NCI-H1930 (cell line): ENCODE measurements around the gene CCDC32.
"Not testable (repeated sequence)": the region's sequence is repeated elsewhere in the genome, so short reads cannot be mapped to it uniquely, and the experiment has no call there.

Experiments
- DNase-seq, 2 experiments: peaks; one replicate each; lab custom pipeline; 2025; lab: John Stamatoyannopoulos, UW

Gene CCDC32, protein sequence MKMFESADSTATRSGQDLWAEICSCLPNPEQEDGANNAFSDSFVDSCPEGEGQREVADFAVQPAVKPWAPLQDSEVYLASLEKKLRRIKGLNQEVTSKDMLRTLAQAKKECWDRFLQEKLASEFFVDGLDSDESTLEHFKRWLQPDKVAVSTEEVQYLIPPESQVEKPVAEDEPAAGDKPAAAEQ

DNA sequence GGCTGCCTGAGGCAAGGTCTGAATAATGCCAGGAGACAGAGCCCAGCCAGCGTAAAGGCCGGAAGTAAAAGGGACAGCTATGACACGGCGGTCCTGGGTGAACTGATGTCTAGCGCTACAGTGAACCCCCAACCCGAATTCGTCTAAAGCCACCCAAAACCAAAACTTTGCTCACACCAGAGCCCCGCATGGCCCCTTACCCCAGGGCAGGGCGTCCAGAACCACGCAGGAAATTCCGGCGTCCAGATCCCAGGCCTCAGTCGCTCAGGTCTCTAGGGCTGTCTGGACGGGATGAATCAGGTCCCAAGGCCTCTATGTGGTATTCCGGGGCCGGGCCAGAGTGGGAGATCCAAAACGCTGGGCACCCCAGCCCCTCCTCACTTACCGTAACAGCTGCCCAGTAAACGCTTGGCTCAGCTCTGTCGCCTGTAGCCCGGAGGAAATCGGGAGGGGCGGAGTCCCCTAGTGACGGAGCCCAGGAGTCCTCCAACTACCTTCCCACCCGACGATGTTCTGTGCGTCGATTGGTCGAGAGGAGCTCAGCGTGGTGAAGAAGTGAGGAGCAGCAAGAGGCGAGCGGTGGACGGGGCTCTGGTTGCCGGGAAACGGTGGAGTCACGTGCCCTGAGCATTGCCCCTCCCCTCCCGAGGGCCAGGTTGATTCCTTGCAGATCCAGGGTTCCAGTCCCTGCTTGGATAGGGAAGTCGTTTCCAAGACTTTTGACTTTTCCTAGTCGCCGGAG lies at the start of gene CCDC32:
CCDC32 (minus strand) TSS at position 452 of the 742 bp plus-strand sequence. CDS start 2,027 bp downstream, outside the sequence.
- peak; percentile 90 for DNase-seq

DNA sequence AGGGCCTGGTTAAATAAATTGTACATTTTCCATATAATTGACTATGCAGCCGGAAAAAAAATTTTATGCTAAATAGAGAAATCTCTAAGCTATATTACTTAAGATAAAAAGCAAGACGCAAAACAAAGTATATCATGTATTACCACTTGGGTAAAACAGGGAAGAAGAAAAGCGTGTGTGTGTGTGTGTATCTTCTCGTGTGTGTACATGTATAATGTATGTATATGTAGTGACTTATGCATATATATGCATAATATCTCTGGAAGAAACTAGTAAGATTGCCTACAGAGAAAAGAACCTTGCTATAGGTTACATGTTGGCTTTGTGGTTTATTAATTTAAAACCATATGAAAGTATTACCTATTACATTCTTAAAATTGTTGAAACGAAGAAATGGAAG lies 48.2 kb upstream of the CCDC32 start:
- DNase-seq: no peak

DNA sequence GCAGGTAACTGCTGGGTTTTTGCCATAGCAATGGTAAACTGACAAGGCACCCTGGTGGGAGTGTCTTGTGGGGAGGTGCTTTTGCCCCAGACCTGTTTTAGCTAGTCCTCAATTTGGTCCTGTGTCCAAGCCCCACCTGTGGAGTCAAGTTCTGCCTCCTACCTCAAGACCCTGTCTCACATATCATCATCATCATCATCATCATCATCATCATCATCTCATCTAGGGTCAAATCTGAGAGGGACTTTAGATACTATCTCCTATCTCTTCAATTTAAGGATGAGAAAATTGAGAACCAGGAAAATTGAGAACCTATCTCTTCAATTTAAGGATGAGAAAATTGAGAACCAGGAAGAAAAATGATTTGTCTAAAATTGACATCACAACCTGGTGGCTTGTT lies 39.1 kb upstream of the CCDC32 start:
- DNase-seq: no peak

DNA sequence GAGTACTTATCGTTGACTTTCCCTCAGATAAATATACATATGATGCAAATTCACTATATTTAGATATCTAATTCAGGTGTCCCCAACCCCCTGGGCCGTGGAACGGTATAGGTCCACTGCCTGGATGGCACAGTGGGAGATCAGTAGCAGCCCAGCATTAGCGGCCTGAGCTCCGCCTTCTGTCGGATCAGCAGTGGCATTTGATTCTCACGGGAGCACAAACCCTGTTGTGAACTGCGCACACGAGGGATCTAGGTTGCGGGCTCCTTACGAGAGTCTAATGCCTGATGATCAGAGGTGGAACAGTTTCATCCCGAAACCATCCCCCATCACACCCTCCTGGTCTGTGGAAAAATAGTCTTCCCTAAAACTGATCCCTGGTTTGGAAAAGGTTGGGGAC lies 36.1 kb upstream of the CCDC32 start:
- no peak for DNase-seq

DNA sequence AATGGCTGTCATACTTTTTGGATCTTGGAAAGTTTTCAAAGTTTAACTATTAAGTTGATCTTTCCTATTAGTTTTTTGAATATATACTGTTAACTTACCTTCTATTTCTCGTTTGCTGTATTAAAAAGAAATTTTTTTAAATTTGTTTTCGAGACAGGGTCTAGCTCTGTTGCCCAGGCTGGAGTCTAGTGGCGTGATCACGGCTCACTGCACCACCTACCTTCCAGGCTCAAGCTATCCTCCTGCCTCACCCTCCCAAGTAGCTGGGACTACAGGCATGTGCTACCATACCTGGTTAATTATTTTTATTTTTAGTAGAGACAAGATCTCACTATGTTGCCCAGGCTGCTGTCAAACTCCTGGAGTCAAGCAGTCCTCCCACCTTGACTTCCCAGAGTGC lies 33.8 kb upstream of the CCDC32 start:
- no peak for DNase-seq

DNA sequence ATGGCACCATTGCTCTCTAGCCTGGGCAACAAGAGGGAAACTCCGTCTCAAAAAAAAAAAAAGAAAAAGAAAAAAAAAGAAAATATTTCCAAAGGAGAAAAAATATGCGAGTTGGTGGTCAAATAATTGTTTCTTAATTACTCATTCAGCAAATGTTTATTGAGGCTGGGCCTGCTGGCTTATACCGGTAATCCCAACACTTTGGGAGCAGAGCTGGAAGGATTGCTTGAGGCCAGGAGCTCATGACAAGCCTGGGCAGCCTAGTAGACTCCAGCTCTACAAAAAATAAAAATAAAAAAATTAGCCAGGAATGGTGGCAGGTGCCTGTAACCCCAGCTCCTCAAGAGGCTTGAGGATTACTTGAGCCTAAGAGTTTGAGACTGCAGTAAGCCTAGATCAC lies 33.3 kb upstream of the CCDC32 start:
- DNase-seq: no peak

DNA sequence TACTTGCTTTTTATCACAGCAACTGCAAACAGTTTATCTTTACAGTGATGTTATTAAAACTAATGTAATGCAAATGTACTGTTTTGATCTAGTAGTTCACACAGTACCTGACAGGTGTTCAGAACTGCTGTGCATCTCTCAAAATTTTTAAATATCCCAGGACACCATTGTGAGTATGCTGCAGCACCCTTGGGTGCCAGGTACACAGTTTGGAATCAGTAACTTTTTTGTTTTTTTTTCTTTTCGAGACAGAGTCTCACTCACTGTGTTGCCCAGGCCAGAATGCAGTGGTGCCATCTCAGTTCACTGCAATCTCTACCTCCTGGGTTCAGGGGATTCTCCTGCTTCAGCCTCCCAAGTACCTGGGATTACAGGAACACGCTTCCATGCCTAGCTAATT lies 32.2 kb upstream of the CCDC32 start:
- no peak for DNase-seq

DNA sequence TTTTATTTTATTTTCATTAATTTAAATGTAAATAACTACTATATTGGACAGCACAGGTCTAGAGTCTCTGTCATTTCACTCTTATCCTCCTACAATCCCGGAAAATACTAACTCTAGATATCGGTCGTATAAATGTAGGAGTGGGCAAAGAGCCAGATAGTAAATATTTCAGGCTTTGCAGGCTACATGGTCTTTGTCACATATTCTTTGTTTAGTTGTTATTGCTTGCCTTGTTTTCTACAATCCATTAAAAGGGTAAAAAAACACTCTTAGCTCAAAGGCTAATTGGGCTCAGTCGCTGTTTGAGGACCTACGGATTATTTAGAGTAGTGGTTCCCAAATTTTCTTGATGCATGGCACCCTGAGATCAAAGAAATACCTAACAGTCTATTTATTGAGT lies 30.9 kb upstream of the CCDC32 start:
- DNase-seq: no peak

DNA sequence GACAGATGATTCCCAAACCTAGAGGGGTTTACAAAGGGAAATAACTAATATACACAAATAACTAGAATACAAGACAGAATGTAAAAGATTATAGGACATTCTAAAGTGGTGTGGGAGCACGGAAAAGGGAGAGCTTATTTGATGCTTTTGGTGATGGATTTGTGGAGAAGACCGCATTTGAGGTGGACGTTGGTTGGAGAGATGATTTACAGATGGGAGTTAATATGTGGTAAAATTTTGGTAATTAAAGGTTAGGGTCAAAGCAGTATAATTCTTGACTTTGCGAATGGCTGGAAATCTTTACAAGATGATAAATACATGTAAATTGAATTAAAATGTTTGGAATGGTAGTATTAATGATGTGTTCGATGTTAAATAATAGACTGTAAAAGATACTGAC lies 30.4 kb upstream of the CCDC32 start:
- DNase-seq: no peak

DNA sequence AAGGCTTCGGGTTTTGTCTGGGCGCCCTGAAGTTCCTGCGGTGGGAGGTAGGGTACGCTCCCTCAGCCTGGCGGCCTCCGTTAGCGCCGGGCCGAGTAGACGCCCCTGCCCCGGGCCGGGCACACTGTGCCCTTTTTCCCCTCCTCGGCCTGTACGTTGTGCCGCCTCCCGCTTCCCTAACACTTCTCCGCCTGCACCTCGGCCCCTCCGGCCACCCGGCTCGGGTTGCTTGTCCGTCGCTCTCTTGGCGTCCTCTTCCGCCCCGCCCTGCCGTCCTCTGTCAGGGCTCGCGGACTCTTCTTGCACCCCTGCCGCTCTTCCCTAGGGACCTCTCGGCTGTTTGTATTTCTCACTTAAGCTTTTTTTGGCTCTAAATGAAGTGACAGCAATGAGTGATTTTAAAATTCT lies 29.6 kb upstream of the CCDC32 start:
- DNase-seq: peak in 1 of 2 experiments; percentile 38

DNA sequence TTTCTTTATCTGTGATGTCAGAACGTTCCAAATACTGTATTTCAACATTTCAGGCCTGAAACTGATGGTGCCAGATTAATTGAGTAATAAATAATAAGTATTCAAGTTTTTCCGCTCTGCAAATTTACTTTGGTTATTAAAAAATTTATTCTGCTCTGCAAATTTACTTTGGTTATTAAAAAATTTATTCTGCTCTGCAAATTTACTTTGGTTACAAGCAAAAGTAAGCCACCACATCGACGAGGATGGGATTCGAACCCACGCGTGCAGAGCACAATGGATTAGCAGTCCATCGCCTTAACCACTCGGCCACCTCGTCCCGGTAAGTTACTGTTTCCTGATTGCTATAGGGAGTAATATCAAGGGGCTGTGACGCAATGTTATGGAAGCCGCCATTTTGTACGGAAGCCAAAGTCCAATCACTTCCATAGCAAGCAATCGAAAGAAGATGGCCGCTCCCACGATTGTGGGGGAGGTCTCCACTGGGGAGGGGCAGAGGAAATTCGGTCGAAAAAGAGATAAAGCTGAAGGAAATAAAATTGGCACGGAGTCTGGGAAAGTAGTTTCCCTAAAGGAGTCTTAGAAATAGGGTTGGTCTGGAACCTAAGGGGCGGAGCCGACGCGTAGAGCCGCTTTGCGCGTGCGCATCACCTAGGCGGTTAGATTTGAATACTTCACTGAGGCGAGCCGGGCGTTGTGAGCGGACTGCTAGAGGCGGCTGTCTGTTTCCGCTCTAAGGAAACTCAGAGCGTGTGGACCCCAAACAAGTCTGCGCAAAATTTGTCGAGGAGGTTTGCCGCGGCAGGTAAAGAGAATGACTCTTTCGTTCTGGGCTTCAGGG lies 29.0 kb upstream of the CCDC32 start, which contains the start of gene KNL1:
KNL1 (plus strand) TSS at position 662 of the 841 bp plus-strand sequence. CDS start 8,683 bp downstream, outside the sequence.
- peak; percentile 85 to 87 for DNase-seq

DNA sequence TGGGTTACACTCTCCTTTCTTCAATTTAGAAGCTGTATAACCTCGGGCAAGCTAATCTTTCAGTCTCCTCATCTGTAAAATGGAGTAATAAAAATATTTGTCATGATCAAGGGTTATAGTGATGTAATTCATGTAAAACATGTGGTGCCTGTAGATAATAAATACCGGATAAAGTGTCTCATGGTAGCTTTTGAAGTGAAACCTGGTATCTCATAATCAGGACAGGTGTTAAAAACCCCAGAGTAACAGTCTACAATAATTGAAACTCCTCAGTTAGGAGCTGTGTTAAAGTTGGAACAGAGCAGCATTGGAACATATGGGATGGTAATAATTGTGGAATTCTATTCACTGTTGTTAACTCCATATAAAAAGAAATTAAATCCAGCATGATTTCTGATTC lies 28.3 kb upstream of the CCDC32 start:
- DNase-seq: no peak

DNA sequence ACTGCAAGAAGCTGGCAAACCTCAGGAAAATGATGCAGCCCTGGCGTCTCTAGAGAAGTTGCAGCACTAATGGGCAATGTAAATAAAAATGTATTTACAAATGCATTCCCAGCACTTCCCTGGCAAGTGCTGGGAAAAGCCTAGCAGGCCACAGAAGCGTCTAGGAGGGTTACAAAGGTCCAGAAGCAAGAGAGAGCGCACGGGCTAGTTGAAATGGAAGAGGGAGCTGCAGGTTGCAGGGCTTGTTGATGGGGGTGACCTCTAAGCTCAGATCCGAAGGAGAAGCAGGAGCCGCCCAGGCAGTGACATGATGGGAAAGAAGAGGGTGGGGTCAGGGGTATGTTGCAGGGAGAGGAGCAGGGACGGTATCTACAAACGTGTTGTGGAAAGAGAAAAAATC lies 26.5 kb upstream of the CCDC32 start:
- DNase-seq: no peak

DNA sequence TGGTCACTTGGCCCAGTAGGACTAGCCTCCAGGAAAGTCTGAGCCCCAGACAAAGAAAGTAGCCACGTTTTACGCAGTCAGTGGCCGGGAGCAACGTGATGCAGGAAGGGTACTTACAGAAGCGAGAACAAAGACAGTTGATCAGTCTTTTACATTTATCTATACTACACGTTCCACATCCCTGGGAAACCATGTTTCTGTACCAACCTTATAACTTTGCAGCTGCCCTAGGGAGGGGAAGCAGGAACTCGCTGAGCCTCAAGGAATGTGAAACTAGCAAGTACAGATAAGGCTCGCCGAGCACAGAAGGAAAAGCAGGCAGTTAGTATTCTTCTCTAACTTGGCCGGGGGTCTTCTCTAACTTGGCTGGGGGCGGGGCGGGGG lies 25.8 kb upstream of the CCDC32 start:
- DNase-seq: no peak

DNA sequence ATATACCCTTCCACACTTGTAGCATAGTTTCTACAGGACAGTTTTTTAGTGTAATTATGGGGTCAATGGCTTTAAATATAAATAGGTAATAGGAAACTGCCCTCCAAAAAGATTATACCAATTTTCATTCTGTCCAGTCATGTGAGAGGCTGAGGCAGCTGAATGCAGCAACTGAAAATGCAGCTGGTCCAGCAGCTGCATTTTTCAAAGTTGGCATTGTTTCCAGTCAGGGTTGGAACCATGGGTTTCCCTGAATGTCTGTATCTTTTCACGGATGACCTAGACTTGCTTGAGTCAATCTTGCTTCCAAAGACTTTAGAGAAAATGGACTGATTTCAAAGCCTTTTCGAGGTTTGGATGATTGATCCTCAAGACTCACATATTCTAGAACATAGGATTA lies 19.3 kb upstream of the CCDC32 start:
- no peak for DNase-seq

DNA sequence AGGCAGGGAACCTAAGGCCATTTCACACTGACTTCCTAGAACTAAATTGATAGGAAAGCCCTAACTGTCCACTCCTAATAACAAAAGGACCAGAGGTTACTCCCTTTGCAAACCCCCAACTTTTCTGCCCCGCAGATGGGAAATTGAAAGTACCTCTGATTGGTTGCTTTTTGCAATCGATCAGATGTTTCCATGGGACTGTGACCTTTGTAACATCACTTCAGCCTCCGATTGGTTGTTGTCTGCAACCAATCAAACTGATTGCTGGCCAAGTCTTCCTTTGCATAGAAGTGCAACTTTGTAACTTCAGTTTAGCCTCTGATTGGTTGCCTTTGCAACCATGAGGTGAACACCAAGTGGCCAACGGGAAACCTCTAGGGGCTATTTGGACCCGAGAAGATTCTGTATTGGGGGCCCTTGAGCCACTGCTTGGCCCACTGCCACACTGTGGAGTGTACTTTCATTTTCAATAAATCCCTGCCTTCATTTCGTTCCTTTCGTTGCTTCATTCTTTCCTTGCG lies 17.9 kb upstream of the CCDC32 start:
- DNase-seq: no peak

DNA sequence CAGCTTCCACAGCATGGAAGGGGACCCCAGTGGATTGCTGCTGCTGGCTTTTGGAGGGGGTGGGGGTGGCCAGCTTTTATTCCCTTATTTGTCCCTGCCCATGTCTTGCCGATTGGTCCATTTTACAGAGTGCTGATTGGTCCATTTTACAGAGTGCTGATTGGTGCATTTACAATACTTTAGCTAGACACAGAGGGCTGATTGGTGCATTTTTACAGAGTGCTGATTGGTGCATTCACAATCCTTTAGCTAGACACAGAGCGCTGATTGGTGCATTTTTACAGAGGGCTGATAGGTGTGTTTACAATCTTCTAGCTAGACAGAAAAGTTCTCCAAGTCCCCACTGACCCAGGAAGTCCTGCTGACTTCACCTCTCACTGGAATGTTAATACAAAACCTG lies 17.0 kb upstream of the CCDC32 start:
- DNase-seq: not testable (repeated sequence)

DNA sequence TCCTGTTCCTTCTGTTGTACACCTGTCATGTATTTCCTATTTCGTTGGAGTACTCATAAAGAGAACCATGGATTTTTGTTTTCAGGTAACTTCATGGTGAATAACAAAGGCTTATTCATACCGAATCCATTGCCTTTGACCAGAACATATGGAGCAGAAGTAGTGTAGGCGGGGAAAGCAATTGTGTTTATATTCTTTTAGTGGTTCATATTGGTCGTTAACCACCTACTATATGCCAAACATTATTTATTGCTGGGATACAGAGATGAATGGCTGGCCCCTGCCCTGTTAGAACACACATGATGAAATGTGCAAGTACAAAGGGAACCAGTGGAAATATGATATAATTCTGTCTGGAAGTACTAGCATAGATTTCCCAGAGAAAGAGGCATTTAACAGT lies 14.1 kb upstream of the CCDC32 start:
- no peak for DNase-seq

DNA sequence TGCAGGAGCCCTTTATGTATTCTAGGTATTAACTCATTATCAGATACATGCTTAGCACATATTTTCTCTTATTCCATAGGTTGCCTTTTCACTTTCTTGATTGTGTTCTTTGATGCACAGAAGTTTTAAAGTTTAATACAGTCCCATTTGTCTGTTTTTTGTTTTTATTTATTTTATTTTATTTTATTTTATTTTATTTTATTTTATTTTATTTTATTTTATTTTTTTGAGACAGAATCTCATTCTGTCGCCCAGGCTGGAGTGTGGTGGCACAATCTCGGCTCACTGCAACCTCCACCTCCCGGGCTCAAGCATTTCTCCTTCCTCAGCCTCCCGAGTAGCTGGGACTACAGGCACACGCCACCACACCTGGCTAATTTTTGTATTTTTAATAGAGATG lies 12.1 kb upstream of the CCDC32 start:
- not testable (repeated sequence) for DNase-seq

DNA sequence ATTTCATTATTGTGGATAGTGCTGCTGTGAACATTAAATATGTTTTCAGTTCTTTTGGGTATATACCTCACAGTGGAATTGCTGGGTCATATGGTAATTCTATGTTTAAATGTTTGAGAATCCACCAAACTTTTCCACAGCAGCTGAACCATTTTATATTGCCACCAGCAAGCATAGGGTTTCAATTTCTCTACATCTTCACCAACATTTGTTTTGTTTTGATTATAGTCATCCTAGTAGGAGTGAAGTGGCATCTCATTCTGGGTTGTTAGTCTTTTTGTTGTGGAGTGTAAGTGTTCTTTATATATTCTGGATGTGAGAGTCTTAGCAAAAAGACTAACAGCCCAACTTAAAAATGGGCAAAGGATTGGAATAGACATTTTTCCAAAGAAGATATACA lies 10.3 kb upstream of the CCDC32 start:
- no peak for DNase-seq

DNA sequence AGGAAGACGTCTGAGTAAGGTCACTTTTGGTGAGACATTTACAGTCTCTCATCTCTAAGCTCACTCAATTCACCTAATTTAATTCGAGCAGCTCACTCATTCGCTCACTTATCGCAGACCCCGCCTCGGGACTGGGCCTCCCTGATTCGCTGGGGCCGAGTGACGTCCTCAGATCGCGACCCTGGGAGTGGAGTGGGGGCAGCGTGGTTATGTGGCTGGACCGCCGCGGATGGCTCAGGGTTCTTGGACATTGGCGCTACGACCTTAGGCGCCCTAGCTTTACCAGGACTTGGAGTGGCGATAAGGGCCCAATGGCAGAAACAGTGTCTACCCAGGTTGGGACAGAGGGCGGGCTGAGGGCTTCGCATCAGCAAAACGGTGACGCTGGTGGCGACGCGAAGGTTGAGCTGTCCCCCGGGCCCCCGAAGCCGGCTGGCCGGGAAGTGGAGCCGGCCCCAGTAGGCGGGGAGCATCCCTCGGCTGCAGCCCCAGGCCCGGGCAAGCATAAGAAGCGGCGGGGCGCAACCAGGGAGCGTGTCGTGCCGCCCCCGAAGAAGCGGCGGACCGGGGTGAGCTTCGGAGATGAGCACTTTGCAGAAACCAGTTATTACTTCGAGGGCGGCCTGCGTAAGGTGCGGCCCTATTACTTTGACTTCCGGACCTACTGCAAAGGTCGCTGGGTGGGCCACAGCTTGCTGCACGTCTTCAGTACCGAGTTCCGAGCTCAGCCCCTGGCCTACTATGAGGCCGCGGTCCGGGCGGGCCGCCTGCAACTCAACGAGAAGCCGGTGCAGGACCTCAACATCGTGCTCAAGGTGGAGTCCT lies 4.5 kb upstream of the CCDC32 start, which contains the start of gene RPUSD2:
RPUSD2 (plus strand) TSS at position 171 of the 825 bp plus-strand sequence; CDS start at position 210, 39 bp downstream.
- peak; percentile 60 to 80 for DNase-seq

DNA sequence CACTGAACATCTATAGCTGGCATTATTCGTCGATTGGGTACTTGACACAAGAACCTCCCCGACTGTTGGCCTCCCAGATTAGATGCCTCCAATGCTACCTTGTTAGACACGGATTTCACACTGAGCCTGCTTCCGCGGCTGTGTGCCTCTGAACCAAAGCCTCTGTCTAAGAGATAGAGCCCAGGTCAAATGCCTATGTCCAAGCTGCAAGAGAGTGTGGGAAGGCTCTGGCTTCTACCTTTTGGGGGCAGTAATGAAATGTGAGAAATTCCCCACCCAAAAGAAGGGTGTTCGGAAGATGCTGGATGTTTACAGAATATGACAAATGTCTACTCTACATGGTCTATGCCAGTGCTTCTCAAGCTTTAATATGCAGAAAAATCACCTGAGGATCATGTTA lies 2.3 kb upstream of the CCDC32 start:
- DNase-seq: no peak
